ENCODE data around the gene SLC19A1. TPM values are rescaled to one million over a fixed set of nuclear protein-coding genes. Genes with fewer than 3 reads are reported as not detected.

The SLC19A1 gene
- total and polyA plus RNA-seq, 2 donors, result 3.5 to 8.9 TPM

GRCh38 chr21:45460011-45460565, 82.2 kb downstream of the SLC19A1 start:
- WGBS, result 98% methylated on average over 23 of the region's 23 CpGs
- H3K9me3 ChIP-seq (ENCODE audit: control insufficient read depth in 2 of 2, insufficient read depth in 1 of 2, low read length in 1 of 2), result peaks cover 1 to 12% of the 10 kb centered on the region in 2 donors
- no peak overlapping the region for H3K4me3 ChIP-seq (ENCODE audit: low read length in 2 of 2)
- H3K36me3 ChIP-seq (ENCODE audit: control insufficient read depth in 2 of 2, insufficient read depth in 2 of 2, low read length in 1 of 2), result no peaks in the 10 kb centered on the region
- no peak for DNase-seq (ENCODE audit: low read depth in 6 of 9, low spot score in 9 of 9)
- peaks cover 0 to 11% of the 10 kb centered on the region in 2 donors for H3K27me3 ChIP-seq (ENCODE audit: control insufficient read depth in 2 of 2, insufficient read depth in 1 of 2, low read length in 1 of 2)
- peaks cover 0 to 5% of the 10 kb centered on the region in 2 donors for H3K4me1 ChIP-seq (ENCODE audit: control insufficient read depth in 2 of 2, insufficient read depth in 2 of 2, low read length in 2 of 2)
- no peak overlapping the region for H3K27ac ChIP-seq (ENCODE audit: low read depth in 1 of 2, low read length in 1 of 2)

GRCh38 chr21:45459171-45460010, 82.8 kb downstream of the SLC19A1 start:
- no peak for DNase-seq (ENCODE audit: low read depth in 6 of 9, low spot score in 9 of 9)
- H3K27ac ChIP-seq (ENCODE audit: low read depth in 1 of 2, low read length in 1 of 2), result no peak overlapping the region
- H3K36me3 ChIP-seq (ENCODE audit: control insufficient read depth in 2 of 2, insufficient read depth in 2 of 2, low read length in 1 of 2), result no peaks in the 10 kb centered on the region
- H3K4me1 ChIP-seq (ENCODE audit: control insufficient read depth in 2 of 2, insufficient read depth in 2 of 2, low read length in 2 of 2), result peaks cover 0 to 10% of the 10 kb centered on the region in 2 donors
- no peak overlapping the region for H3K4me3 ChIP-seq (ENCODE audit: low read length in 2 of 2)
- H3K27me3 ChIP-seq (ENCODE audit: control insufficient read depth in 2 of 2, insufficient read depth in 1 of 2, low read length in 1 of 2), result peaks cover 0 to 13% of the 10 kb centered on the region in 2 donors
- peaks cover 1 to 12% of the 10 kb centered on the region in 2 donors for H3K9me3 ChIP-seq (ENCODE audit: control insufficient read depth in 2 of 2, insufficient read depth in 1 of 2, low read length in 1 of 2)
- 95% methylated on average over 23 of the region's 23 CpGs for WGBS

GRCh38 chr21:45458281-45459170, 83.7 kb downstream of the SLC19A1 start:
- WGBS, result 95% methylated on average over 30 of the region's 30 CpGs
- H3K27me3 ChIP-seq (ENCODE audit: control insufficient read depth in 2 of 2, insufficient read depth in 1 of 2, low read length in 1 of 2), result peaks cover 0 to 13% of the 10 kb centered on the region in 2 donors
- no peak for DNase-seq (ENCODE audit: low read depth in 6 of 9, low spot score in 9 of 9)
- peaks cover 0 to 10% of the 10 kb centered on the region in 2 donors for H3K4me1 ChIP-seq (ENCODE audit: control insufficient read depth in 2 of 2, insufficient read depth in 2 of 2, low read length in 2 of 2)
- no peak overlapping the region for H3K27ac ChIP-seq (ENCODE audit: low read depth in 1 of 2, low read length in 1 of 2)
- peaks cover 0 to 12% of the 10 kb centered on the region in 2 donors for H3K9me3 ChIP-seq (ENCODE audit: control insufficient read depth in 2 of 2, insufficient read depth in 1 of 2, low read length in 1 of 2)
- no peaks in the 10 kb centered on the region for H3K36me3 ChIP-seq (ENCODE audit: control insufficient read depth in 2 of 2, insufficient read depth in 2 of 2, low read length in 1 of 2)
- no peak overlapping the region for H3K4me3 ChIP-seq (ENCODE audit: low read length in 2 of 2)

- no peak for DNase-seq (ENCODE audit: low read depth in 6 of 9, low spot score in 9 of 9)
- H3K4me1 ChIP-seq (ENCODE audit: control insufficient read depth in 2 of 2, insufficient read depth in 2 of 2, low read length in 2 of 2), result peaks cover 0 to 10% of the 10 kb centered on the region in 2 donors
- H3K36me3 ChIP-seq (ENCODE audit: control insufficient read depth in 2 of 2, insufficient read depth in 2 of 2, low read length in 1 of 2), result no peaks in the 10 kb centered on the region
- peaks cover 0 to 9% of the 10 kb centered on the region in 2 donors for H3K27me3 ChIP-seq (ENCODE audit: control insufficient read depth in 2 of 2, insufficient read depth in 1 of 2, low read length in 1 of 2)
- 84% methylated on average over 9 of the region's 9 CpGs for WGBS
- H3K27ac ChIP-seq (ENCODE audit: low read depth in 1 of 2, low read length in 1 of 2), result no peak overlapping the region
- H3K9me3 ChIP-seq (ENCODE audit: control insufficient read depth in 2 of 2, insufficient read depth in 1 of 2, low read length in 1 of 2), result peaks cover 0 to 6% of the 10 kb centered on the region in 2 donors
- H3K4me3 ChIP-seq (ENCODE audit: low read length in 2 of 2), result no peak overlapping the region
Measured at GRCh38 chr21:45457832-45458172, 84.4 kb downstream of the SLC19A1 start.

- 94% methylated on average over 25 of the region's 25 CpGs for WGBS
- Histone ChIP-seq H3K27ac (ENCODE audit: low read depth in 1 of 2, low read length in 1 of 2) (no peak overlapping the region), H3K9me3 (ENCODE audit: control insufficient read depth in 2 of 2, insufficient read depth in 1 of 2, low read length in 1 of 2) (peaks cover 0 to 6% of the 10 kb centered on the region in 2 donors), H3K36me3 (ENCODE audit: control insufficient read depth in 2 of 2, insufficient read depth in 2 of 2, low read length in 1 of 2) (no peaks in the 10 kb centered on the region), H3K4me3 (ENCODE audit: low read length in 2 of 2) (no peak overlapping the region), H3K27me3 (ENCODE audit: control insufficient read depth in 2 of 2, insufficient read depth in 1 of 2, low read length in 1 of 2) (peaks cover 0 to 9% of the 10 kb centered on the region in 2 donors), H3K4me1 (ENCODE audit: control insufficient read depth in 2 of 2, insufficient read depth in 2 of 2, low read length in 2 of 2) (peaks cover 0 to 10% of the 10 kb centered on the region in 2 donors)
- no peak for DNase-seq (ENCODE audit: low read depth in 6 of 9, low spot score in 9 of 9)
Measured at GRCh38 chr21:45457161-45457831, 84.9 kb downstream of the SLC19A1 start.

- Histone ChIP-seq H3K4me1 (ENCODE audit: control insufficient read depth in 2 of 2, insufficient read depth in 2 of 2, low read length in 2 of 2) (peaks cover 0 to 10% of the 10 kb centered on the region in 2 donors), H3K9me3 (ENCODE audit: control insufficient read depth in 2 of 2, insufficient read depth in 1 of 2, low read length in 1 of 2) (peaks cover 0 to 6% of the 10 kb centered on the region in 2 donors), H3K36me3 (ENCODE audit: control insufficient read depth in 2 of 2, insufficient read depth in 2 of 2, low read length in 1 of 2) (no peaks in the 10 kb centered on the region), H3K27me3 (ENCODE audit: control insufficient read depth in 2 of 2, insufficient read depth in 1 of 2, low read length in 1 of 2) (peaks cover 0 to 9% of the 10 kb centered on the region in 2 donors), H3K27ac (ENCODE audit: low read depth in 1 of 2, low read length in 1 of 2) (no peak overlapping the region), H3K4me3 (ENCODE audit: low read length in 2 of 2) (no peak overlapping the region)
- DNase-seq (ENCODE audit: low read depth in 6 of 9, low spot score in 9 of 9), result no peak
- 93% methylated on average over 38 of the region's 38 CpGs for WGBS
Measured at GRCh38 chr21:45456584-45457160, 85.6 kb downstream of the SLC19A1 start.

- H3K9me3 ChIP-seq (ENCODE audit: control insufficient read depth in 2 of 2, insufficient read depth in 1 of 2, low read length in 1 of 2), result no peaks in the 10 kb centered on the region
- no peak overlapping the region for H3K4me3 ChIP-seq (ENCODE audit: low read length in 2 of 2)
- H3K27ac ChIP-seq (ENCODE audit: low read depth in 1 of 2, low read length in 1 of 2), result no peak overlapping the region
- peaks cover 0 to 14% of the 10 kb centered on the region in 2 donors for H3K4me1 ChIP-seq (ENCODE audit: control insufficient read depth in 2 of 2, insufficient read depth in 2 of 2, low read length in 2 of 2)
- H3K36me3 ChIP-seq (ENCODE audit: control insufficient read depth in 2 of 2, insufficient read depth in 2 of 2, low read length in 1 of 2), result no peaks in the 10 kb centered on the region
- DNase-seq (ENCODE audit: low read depth in 6 of 9, low spot score in 9 of 9), result no peak
- WGBS, result 90% methylated on average over 47 of the region's 47 CpGs
- H3K27me3 ChIP-seq (ENCODE audit: control insufficient read depth in 2 of 2, insufficient read depth in 1 of 2, low read length in 1 of 2), result peaks cover 0 to 9% of the 10 kb centered on the region in 2 donors
Measured at GRCh38 chr21:45455674-45456583, 86.3 kb downstream of the SLC19A1 start.

Measured in thymus (tissue), 11 donors.